Body of pancreas (tissue), 4 donors: ENCODE measurements around the gene INTS2. TPM values are rescaled to one million over a fixed set of nuclear protein-coding genes. Genes with fewer than 3 reads are reported as not detected.

Experiments
- ATAC-seq: fragments of 150-250 bp; one replicate; pipeline ENCODE4 v1.9.1; 2016
- DNase-seq, 4 donors: peaks; one replicate each; pipeline ENCODE4 v3.0.0-alpha.2; 2019
- H3K27ac ChIP-seq, 4 donors: fragments of 200-600 bp; sonication (generic); 1 replicate in 3 of 4; 2 replicates in 1 of 4; pipeline versions ENCODE4 v1.5.1 to v1.6.1; 2016 to 2019; ENCODE audit warnings: mild to moderate bottlenecking in 1 of 4, mixed read lengths in 1 of 4, moderate library complexity in 1 of 4
- H3K27me3 ChIP-seq, 2 donors: fragments of 200-600 bp; sonication (generic); one replicate each; pipeline ENCODE4 v1.6.0; 2016; ENCODE audit warnings: mild to moderate bottlenecking in 1 of 2
- H3K36me3 ChIP-seq, 2 donors: fragments of 200-600 bp; sonication (generic); replicated peaks in 1 of 2; 2 replicates each; pipeline ENCODE4 v1.5.1; 2016; ENCODE audit warnings: low read depth in 2 of 2; ENCODE audit not compliant: insufficient read depth in 1 of 2
- H3K4me1 ChIP-seq: fragments of 200-600 bp; sonication (generic); one replicate; pipeline ENCODE4 v1.6.0; 2016
- H3K4me3 ChIP-seq, 2 donors: fragments of 200-600 bp; sonication (generic); 1 replicate in 1 of 2; 2 replicates in 1 of 2; pipeline ENCODE4 v1.5.1; 2016 to 2019
- H3K9me3 ChIP-seq, 3 donors: fragments of 200-600 bp; sonication (generic); 1 replicate in 2 of 3; 2 replicates in 1 of 3; pipeline ENCODE4 v1.5.1; 2016
- POLR2A ChIP-seq, 3 donors: fragments of 450-650 bp; IDR thresholded peaks; one replicate each; pipeline ENCODE4 v1.6.1; 2016; ENCODE audit warnings: antibody characterized with exemption in 3 of 3, mild to moderate bottlenecking in 2 of 3
- WGBS, 2 donors: methylation state at CpG; one replicate each; pipeline ENCODE4 v1.1.5; 2017; 5-methylcytosine and 5-hydroxymethylcytosine counted together
- intact Hi-C: fragments of 100-400 bp; cut with DNase I; formaldehyde crosslinking; loops from one replicate; pipeline ENCODE4 v1.15.1; 2023
- total RNA-seq, 2 donors: library from RNA; depleted of rRNA; stranded (reverse); fragments of >200 nt; gene quantifications; one replicate each; pipeline ENCODE4 v1.1.0, GENCODE V29; 2016
- TF ChIP-seq, protein P1 (sequence below), 7 experiments: fragments of 450-650 bp in 4 of 7; fragments of 200-600 bp in 3 of 7; sonication (generic) in 3 of 7; IDR thresholded peaks; one replicate each; pipeline ENCODE4 v1.5.1; 2016 to 2019; ENCODE audit warnings: antibody characterized with exemption in 7 of 7

The INTS2 gene
- total RNA-seq, 2 donors from 2014 or later: 3.6 to 13.2 TPM

DNA sequence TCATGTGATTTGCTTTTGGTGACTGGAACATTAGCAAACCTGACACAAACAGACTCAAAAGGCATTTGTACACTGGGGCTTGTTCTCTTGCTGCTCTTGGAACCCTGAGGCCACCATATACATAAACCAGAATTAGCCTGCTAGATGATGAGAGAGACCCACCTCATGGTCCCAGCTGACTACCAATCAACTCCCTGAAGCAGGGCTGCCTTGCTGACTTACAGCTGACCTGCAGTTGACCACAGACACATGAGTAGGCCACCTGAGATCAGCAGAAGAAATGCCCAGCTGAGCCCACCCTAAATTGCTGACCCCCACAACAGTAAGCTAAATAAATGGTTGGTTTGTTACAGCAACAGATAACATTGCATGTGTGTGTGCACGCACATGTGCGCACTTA lies 93.2 kb downstream of the INTS2 start:
- ATAC-seq: no peak
- WGBS, 2 donors: 96% methylated on average over 2 of the region's 2 CpGs
- intact Hi-C loops: loop anchor here (10.0 kb wide), 1 partner anchor 420 kb away; no protein-coding TSS in a partner anchor
- no peak overlapping the region for H3K4me3 ChIP-seq
- no peak overlapping the region for H3K27ac ChIP-seq
- DNase-seq: no peak
- TF ChIP-seq, protein P1, sequence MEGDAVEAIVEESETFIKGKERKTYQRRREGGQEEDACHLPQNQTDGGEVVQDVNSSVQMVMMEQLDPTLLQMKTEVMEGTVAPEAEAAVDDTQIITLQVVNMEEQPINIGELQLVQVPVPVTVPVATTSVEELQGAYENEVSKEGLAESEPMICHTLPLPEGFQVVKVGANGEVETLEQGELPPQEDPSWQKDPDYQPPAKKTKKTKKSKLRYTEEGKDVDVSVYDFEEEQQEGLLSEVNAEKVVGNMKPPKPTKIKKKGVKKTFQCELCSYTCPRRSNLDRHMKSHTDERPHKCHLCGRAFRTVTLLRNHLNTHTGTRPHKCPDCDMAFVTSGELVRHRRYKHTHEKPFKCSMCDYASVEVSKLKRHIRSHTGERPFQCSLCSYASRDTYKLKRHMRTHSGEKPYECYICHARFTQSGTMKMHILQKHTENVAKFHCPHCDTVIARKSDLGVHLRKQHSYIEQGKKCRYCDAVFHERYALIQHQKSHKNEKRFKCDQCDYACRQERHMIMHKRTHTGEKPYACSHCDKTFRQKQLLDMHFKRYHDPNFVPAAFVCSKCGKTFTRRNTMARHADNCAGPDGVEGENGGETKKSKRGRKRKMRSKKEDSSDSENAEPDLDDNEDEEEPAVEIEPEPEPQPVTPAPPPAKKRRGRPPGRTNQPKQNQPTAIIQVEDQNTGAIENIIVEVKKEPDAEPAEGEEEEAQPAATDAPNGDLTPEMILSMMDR (IDR thresholded peaks at IDR 0.05): no peak
- no peak for TF ChIP-seq POLR2A (IDR thresholded peaks at IDR 0.05)
- H3K4me1 ChIP-seq: no peaks in the 10 kb centered on the region
- H3K9me3 ChIP-seq: no peaks in the 10 kb centered on the region
- H3K36me3 ChIP-seq: no peaks in the 10 kb centered on the region
- no peaks in the 10 kb centered on the region for H3K27me3 ChIP-seq

DNA sequence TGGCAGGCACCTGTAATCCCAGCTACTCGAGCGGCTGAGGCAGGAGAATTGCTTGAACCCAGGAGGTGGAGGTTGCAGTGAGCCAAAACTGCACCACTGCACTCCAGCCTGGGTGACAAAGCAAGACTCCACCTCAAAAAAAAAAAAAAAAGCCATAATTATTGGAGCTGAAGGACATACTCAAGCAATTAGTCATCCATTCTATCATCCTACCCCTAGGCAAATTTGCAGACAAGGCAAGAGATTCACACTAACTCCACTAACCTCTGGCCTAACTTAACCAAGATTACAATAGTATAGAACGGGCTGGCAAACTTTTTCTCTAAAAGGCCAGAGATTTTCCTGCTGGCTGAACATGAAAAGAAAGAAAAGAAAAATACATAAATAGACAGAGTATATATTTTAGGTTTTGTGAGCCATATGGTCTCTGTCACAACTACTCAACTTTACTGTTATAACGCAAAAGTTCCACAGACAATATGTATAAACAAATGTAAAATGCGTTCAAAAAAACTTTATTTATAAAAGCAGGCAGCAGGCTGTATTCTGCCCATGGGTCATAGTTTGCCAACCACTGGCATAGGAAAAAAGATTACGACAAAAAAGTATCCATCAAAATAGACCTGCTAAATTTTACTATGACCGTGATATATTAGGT lies 94.1 kb downstream of the INTS2 start:
- Histone ChIP-seq H3K27ac (no peak overlapping the region), H3K36me3 (no peaks in the 10 kb centered on the region), H3K4me1 (no peaks in the 10 kb centered on the region), H3K9me3 (no peaks in the 10 kb centered on the region), H3K27me3 (no peaks in the 10 kb centered on the region), H3K4me3 (no peak overlapping the region)
- DNase-seq (no peak), ATAC-seq (no peak)
- 76 to 78% methylated on average over 7 of the region's 7 CpGs for WGBS, 2 donors
- intact Hi-C loops: loop anchor here (10.0 kb wide), 1 partner anchor 419 kb away; no protein-coding TSS in a partner anchor
- no peak for TF ChIP-seq POLR2A (IDR thresholded peaks at IDR 0.05)
- TF ChIP-seq, protein P1 (IDR thresholded peaks at IDR 0.05): no peak

DNA sequence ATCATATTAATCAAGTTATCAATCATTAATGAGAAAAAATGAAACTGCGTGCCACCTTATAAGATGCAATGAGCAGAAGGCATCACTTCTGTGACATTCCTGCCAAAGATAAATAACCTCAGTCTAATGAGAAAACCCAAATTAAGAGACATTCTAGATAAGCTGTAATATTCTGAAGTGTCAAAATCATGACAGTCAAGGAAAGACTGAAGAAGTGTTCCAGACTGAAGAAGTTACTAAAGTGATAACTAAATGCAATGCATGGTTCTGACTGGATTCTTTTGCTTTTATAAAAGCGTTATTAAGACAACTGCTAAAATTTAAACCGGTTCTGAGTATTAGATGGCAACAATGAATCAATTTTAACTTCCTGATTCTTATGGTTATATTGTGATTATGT lies 95.3 kb downstream of the INTS2 start:
- Histone ChIP-seq H3K9me3 (no peaks in the 10 kb centered on the region), H3K36me3 (no peaks in the 10 kb centered on the region), H3K4me3 (no peak overlapping the region), H3K27me3 (no peaks in the 10 kb centered on the region), H3K4me1 (no peaks in the 10 kb centered on the region), H3K27ac (no peak overlapping the region)
- TF ChIP-seq, protein P1 (IDR thresholded peaks at IDR 0.05): no peak
- no peak for TF ChIP-seq POLR2A (IDR thresholded peaks at IDR 0.05)
- WGBS, 2 donors: 79 to 90% methylated on average over 3 of the region's 3 CpGs
- intact Hi-C loops: loop anchor here (10.0 kb wide), 1 partner anchor 418 kb away; no protein-coding TSS in a partner anchor
- ATAC-seq: no peak
- no peak for DNase-seq

DNA sequence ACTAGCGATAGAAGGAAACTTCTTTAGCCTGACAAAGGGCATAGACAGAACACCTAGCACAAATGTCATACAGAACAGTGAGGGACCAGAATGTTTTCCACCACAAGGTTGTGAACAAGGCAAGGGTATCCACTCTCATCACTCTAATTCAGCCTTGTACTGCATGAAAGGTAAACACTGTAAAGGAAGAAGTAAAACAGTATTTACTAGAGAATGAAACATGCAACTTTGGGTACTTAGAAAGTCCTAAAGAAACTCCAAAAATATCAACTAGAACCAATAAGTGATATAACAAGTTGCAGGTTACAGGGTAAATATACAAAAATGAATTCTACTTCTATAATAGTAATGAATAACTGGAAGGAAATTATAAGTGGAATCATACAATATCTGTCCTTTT lies 96.7 kb downstream of the INTS2 start:
- H3K27ac ChIP-seq: no peak overlapping the region
- ATAC-seq (no peak), DNase-seq (no peak)
- no peak overlapping the region for H3K4me3 ChIP-seq
- intact Hi-C loops: loop anchor here (10.0 kb wide), 1 partner anchor 416 kb away; no protein-coding TSS in a partner anchor
- no peaks in the 10 kb centered on the region for H3K9me3 ChIP-seq
- no peaks in the 10 kb centered on the region for H3K27me3 ChIP-seq
- no peaks in the 10 kb centered on the region for H3K4me1 ChIP-seq
- H3K36me3 ChIP-seq: no peaks in the 10 kb centered on the region
- TF ChIP-seq, protein P1 (IDR thresholded peaks at IDR 0.05): no peak
- TF ChIP-seq POLR2A (IDR thresholded peaks at IDR 0.05): no peak
- 96 to 100% methylated on average over 1 of the region's 1 CpG for WGBS, 2 donors

DNA sequence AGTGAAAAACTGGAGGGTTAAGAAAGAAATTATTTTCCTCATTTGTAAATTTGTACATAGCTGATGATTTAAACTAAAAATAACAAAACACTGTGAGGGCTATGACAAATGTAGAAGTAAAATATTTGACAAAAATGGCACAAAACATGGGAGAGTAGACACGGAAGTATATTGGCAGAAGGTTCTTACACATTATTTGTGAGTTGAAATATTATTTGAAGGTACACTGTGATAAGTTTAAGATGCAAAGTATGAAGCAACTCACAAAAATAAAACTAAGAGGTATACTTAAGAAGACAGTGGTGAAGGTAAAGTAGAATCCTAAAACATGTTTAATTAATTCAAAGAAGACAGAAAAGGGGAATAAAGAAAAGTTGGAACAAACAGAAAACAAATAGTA lies 99.1 kb downstream of the INTS2 start:
- H3K27me3 ChIP-seq: no peaks in the 10 kb centered on the region
- TF ChIP-seq POLR2A (IDR thresholded peaks at IDR 0.05): no peak
- TF ChIP-seq, protein P1 (IDR thresholded peaks at IDR 0.05): no peak
- WGBS, 2 donors: 82 to 91% methylated on average over 1 of the region's 1 CpG
- H3K27ac ChIP-seq: no peak overlapping the region
- ATAC-seq (no peak), DNase-seq (no peak)
- intact Hi-C loops: no loop called here
- no peak overlapping the region for H3K4me3 ChIP-seq
- no peaks in the 10 kb centered on the region for H3K9me3 ChIP-seq
- H3K4me1 ChIP-seq: no peaks in the 10 kb centered on the region
- no peaks in the 10 kb centered on the region for H3K36me3 ChIP-seq
